Activated CD4-positive, alpha-beta T cell treated with anti-CD3 and anti-CD28 coated beads, Interleukin-2, amount 50 U/mL, for 24 hours (primary cell): Measurements from ENCODE around the gene OR7C1.
"Not testable (repeated sequence)": the region's sequence is repeated elsewhere in the genome, so short reads cannot be mapped to it uniquely, and the experiment has no call there.

Experiments
- DNase-seq, 2 donors: peaks; one replicate each; pipeline ENCODE4 v3.0.0-alpha.2; 2020; ENCODE audit warnings: low read depth in 1 of 2, low spot score in 1 of 2

OR7C1 gene

DNA sequence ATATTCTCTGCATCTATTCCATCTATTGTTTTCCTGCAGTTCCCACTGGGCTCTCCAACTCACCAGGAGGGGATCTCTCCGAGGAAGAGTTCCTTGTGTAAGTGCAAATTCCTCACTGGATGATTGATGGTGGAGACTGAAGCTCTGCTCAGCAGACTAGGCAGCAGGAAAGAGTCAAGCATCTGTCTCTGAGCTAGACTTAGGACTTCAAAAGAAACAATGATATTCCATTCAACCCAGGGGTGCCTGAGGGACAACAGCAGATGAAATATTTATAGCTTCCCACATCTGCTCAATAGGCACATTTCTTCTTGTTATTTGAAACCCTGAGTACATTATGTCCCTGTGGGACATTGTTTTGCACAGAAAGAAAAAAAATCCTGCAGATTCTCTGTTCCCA lies at the start of gene OR7C1, which contains the start of gene OR7A5:
TSS of gene OR7C1 (minus strand) at position 175 of the 400 bp plus-strand sequence. CDS start 35,049 bp downstream, outside the sequence.
TSS of gene OR7A5 (minus strand) at position 175 of the 400 bp plus-strand sequence. CDS start 6,944 bp downstream, outside the sequence.
- no peak for DNase-seq

GRCh38 chr19:14871619-14872230 lies 36.7 kb upstream of the OR7C1 start:
- no peak for DNase-seq

- no peak for DNase-seq
Measured at GRCh38 chr19:14868497-14868896, 33.5 kb upstream of the OR7C1 start.

DNA sequence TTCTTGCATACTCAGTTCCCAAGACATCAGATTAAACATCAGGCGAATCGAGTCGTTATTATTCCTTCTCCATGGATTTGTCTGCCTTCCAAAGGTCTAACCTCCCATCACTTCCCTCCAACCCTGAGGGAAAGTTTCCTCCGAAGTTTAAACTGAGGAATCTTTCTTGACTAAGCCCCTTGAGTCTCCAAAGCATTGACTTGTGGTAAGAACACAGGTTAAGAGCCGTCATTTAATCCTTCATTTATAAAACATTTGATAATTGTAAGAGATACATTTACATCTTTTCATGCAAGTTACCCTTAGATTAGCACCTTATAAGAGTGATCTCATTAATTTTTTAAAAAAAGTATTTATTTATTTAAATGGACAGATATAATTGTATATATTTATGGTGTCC lies 13.8 kb upstream of the OR7C1 start, which contains the start of gene OR7A10:
TSS of gene OR7A10 (minus strand) at position 101 of the 400 bp plus-strand sequence. CDS start 7,045 bp downstream, outside the sequence.
- no peak for DNase-seq

DNA sequence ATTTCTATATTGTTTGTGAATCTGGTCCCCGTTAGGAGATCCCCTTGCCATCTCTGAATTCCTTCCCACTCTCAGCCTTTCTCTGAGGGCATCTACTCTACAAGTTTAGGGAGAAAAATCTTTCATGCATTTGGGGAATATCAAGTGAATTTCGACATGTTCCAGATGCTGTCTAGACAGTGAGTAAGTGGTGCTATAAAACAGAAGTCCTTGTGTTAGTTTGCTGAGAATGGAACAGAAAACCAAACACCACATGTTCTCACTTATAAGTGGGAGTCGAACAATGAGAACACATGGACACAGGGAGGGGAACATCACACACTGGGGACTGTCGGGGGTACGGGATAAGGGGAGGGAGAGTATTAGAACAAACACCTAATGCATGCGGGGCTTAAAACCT lies 8.6 kb upstream of the OR7C1 start:
- DNase-seq, result no peak

DNA sequence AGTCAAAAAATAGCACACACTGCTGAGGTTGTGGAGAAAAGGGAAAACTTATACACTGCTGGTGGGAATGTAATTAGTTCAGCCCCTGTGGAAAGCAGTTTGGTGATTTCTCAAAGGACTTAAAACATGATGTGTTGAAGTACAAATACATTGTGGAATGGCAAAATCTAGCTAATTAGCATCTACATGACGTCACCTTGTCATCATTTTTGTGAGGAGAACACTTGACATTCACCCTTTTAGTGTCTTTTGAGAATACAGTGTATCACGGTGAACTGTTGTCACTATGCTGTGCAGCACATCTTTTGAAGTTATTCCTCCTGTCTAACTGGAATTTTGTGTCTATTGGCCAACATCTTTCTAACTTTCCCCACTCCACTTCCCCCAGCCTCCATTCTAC lies 8.2 kb upstream of the OR7C1 start:
- no peak for DNase-seq

DNA sequence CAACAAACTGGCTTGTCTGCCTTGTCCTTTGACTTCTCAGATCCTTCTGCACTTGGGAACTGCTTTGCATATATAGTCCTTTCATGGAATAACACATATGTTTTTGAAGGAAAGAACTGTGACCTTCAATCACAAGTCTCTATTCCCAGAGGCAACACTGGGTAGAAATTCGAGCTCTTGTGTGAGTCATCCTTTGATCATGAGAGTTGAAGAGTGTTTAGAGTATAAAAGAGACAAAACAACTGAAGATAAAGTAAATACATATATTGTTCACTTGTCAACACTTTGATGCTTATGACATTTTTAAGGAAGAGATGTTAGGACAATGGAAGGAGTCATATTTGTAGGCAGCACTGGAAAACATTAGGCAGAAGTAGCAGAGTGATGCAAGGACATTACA lies 5.2 kb upstream of the OR7C1 start:
- DNase-seq, result no peak

DNA sequence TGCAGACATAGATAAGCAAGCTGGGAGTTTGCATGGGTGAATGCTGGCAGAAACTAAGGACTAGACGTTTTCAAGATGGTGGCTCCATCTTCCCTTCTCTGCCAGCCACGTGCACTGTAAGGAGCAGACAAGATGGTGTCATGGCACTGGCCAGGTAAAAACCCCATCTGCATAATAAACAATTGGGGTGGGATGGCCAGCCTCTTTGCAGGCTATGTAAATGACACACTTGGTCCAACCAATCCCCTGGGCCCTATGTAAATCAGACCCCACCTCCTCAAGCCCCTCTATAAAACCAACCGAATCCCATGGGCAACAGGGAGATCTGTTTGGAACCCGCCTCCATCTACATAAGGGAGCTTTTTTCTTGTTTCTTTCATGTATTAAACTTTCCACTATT lies 2.4 kb upstream of the OR7C1 start:
- DNase-seq, result no peak

DNA sequence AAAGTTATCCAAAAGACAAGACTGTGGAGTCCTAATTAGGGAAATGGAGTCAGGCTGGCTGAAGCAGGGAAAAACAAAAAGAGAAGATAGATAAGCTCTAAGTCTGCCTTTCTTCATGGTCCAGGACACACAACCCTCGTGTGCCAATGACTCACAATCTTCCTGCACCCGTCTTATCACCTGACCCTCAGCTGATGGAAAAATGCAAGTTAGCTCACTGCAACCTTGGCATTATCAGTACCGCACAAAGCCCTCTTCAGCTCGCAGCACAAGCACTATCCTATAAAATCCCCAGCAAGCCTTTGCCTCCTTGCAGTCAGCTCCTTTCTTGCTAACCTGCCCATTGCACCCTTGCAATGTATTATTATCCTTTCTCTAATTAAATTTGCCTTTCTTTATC lies 4.3 kb downstream of the OR7C1 start:
- no peak for DNase-seq

DNA sequence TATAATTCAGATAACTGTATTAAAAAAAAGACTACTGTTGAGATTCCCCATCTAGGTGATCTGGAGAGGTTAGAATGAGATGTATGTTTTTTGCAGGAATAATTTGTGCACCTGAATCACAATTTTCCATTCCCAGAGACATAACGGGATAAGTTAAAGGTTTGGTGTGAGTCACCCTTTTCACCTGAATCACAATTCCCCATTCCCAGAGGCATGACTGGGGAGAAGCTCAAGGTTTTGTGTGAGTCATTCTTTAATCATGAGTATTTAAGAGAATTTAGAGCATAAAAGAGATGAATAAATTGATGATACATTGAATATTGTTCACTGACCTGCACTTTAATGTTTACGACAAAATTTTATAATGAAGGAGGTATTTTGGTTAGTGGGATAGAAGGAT lies 9.0 kb downstream of the OR7C1 start:
- DNase-seq, result no peak

GRCh38 chr19:14821937-14822336 lies 13.0 kb downstream of the OR7C1 start:
- DNase-seq, result no peak

DNA sequence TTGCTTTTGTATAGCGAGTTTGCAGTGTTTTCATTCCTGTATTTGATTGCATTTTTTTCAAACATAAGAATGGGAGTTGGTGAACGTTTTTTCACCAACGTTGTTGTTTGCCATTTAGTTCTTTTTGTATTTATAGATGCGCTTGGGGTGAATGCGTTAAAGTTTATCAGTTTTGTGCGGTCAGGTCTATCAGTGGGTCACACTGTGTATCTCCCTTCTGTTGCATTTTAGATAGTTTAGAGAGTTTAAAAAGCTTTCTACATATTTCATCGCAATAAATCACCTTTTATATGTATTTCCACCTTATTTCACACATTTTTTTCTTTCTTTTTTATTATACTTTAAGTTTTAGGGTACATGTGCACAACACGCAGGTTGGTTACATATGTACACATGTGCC lies 16.4 kb downstream of the OR7C1 start:
- no peak for DNase-seq

DNA sequence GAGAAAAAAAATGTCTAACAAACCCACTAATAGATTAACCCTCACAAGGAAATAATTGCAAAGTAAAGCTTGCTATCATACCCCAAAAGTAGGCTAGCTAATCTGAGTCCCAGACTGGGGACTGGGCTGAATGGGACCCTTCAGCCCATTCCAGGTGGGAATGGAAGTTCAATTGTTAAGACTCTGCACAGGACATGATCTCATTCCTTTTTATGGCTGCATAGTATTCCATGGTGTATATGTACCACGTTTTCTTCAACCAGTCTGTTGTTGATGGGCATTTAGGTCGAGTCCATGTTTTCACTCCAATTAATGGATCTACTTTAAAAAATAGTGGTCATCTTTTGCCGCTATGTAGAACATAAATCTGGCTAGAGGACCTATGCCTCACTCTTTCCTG lies 17.9 kb downstream of the OR7C1 start:
- no peak for DNase-seq

DNA sequence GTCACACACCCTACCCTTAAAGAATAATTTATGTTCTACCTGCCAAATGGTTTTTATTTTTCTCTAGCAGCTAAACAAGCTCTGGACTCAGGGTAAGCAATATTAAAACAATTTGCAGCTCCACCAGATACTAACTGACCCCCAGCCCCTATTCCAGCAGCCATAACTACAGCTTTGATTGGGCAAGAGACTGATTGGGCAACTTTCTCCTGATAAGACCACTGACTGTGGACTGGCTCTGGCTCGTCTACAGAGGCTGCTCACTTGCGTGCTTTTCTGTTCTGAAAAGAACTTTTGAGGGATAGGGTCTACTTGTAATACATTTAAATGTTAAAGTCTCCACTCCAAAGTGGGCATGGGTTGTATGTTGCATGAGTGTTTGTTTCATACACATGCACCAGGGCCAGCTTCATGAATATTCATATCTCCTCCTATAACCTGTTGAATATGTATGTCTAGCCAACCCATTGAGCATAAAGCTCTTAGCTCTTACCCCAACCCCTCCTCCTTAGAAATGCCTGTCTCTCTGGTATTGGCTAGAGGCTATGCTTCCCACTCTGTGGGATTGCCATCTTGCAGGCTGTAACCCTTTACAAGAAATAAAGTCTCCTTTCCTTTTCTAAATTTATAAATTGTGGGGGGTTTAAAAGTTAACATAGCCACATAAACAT lies 19.9 kb downstream of the OR7C1 start:
- no peak for DNase-seq

GRCh38 chr19:14809272-14810057 lies 25.5 kb downstream of the OR7C1 start:
- no peak for DNase-seq

DNA sequence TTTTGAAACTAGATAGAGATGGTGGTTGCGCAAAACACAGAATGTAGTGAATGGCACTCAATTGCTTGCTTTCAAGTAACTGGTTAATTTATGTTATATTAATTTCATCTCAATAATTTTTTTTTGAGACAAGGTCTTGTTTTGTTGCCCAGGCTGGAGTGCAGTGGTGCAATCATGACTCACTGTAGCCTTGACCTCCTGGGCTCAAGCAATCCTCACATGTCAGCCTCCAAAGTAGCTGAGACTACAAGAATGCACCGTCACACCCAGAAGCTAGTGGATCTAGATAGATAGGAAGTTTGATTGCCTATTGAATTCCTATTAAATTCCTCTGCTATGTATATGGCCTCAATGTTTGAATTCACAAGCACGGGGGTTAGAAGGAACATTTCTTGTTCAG lies 30.2 kb downstream of the OR7C1 start:
- DNase-seq, result no peak

DNA sequence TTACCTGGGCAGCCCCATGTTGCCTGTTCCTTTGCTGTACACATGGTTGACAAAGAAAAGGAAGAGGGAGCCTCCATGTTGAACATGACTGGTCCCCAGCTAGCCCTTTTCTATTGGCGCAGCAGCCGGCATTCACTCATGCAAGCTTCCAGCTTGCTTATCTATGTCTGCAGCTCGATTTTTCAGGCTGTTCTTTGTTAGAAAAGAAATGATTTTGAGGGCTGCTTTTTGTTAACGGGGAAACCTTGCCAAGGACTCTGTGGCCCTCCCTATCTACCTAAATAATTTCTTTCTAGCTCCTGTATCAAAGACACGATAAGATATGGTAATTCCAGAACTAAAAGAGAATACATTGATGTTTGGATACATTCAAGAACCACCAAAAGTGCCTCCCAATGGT lies 36.2 kb downstream of the OR7C1 start:
- no peak for DNase-seq

- DNase-seq, result no peak
Measured at GRCh38 chr19:14796021-14796420, 39.0 kb downstream of the OR7C1 start.

GRCh38 chr19:14795078-14795721 lies 39.8 kb downstream of the OR7C1 start:
- DNase-seq, result no peak

DNA sequence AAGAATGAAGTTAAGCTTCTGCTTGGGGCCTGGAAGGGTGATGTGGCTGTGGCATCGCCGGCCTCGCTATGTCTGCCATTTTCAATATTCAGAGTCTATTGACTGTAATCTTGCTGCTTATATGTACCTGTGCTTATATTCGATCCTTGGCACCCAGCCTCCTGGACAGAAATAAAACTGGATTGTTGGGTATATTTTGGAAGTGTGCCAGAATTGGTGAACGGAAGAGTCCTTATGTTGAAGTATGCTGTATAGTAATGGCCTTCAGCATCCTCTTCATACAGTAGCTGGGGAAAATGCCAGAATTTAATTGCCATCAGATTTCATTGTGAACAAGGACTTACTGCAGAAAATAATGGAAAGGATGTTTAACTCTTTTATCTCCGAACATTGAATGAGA lies 42.7 kb downstream of the OR7C1 start:
- not testable (repeated sequence) for DNase-seq

DNA sequence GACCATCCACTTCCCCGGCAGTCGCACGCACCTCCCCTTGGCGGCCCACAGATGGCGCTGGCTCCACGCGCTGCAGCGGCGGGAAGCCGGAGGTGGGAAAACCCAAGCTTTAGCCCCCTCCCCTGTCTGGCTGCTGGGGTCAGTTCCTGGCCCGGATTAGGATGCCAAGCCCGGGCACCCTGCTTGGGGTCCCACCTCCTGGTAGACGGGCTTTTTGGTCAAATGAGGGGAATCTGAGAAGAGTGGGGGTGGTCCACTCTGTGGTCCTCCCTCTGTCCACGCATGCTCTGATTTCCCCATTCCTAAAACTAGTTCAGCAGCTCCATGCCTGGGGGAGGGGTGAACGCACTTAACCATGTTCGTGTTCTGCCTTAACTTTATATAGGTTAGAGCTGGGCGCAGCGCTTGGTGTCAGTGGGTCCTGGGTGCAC lies 48.5 kb downstream of the OR7C1 start:
- no peak for DNase-seq
